HG03571 (cell line): ENCODE results near the gene ALPK3.

Source experiments
- ATAC-seq: cut with Tn5 transposase; IDR thresholded peaks from one replicate; pipeline ENCODE4 v1.9.1; 2021; ENCODE audit not compliant: unreplicated experiment

The ALPK3 gene

GRCh38 chr15:84816694-84817465, at the start of gene ALPK3:
Gene ALPK3, plus strand, starts transcription at chr15:84817356. Its CDS starts 97 bp downstream, at chr15:84817453.
- ATAC-seq = no peak

GRCh38 chr15:84772031-84772430, 45.1 kb upstream of the ALPK3 start:
- ATAC-seq = no peak

- ATAC-seq = no peak
These were observed 44.7 kb upstream of the ALPK3 start for GRCh38 chr15:84772467-84772866.

GRCh38 chr15:84773716-84774115, 43.4 kb upstream of the ALPK3 start:
- ATAC-seq = no peak

- no peak for ATAC-seq
These were observed 41.2 kb upstream of the ALPK3 start for GRCh38 chr15:84775867-84776449.

GRCh38 chr15:84778194-84778593, 39.0 kb upstream of the ALPK3 start:
- no peak for ATAC-seq

- no peak for ATAC-seq
These were observed 36.7 kb upstream of the ALPK3 start for GRCh38 chr15:84780492-84780891.

GRCh38 chr15:84781495-84781894, 35.7 kb upstream of the ALPK3 start:
- no peak for ATAC-seq

GRCh38 chr15:84782346-84782745, 34.8 kb upstream of the ALPK3 start:
- ATAC-seq = no peak

- ATAC-seq = no peak
These were observed 33.5 kb upstream of the ALPK3 start for GRCh38 chr15:84783493-84784251.

- ATAC-seq = no peak
These were observed 32.9 kb upstream of the ALPK3 start for GRCh38 chr15:84784262-84784661.

- ATAC-seq = no peak
These were observed 32.1 kb upstream of the ALPK3 start for GRCh38 chr15:84785053-84785452.

GRCh38 chr15:84788500-84788899, 28.7 kb upstream of the ALPK3 start:
- ATAC-seq = no peak

- no peak for ATAC-seq
These were observed 27.4 kb upstream of the ALPK3 start for GRCh38 chr15:84789762-84790161.

GRCh38 chr15:84790676-84791075, 26.5 kb upstream of the ALPK3 start:
- no peak for ATAC-seq

- no peak for ATAC-seq
These were observed 25.4 kb upstream of the ALPK3 start for GRCh38 chr15:84791763-84792162.

- no peak for ATAC-seq
These were observed 23.6 kb upstream of the ALPK3 start for GRCh38 chr15:84793431-84794161.

GRCh38 chr15:84794162-84794547, 23.0 kb upstream of the ALPK3 start:
- no peak for ATAC-seq

- ATAC-seq = no peak
These were observed 22.0 kb upstream of the ALPK3 start for GRCh38 chr15:84795186-84795585.

GRCh38 chr15:84797212-84797611, 19.9 kb upstream of the ALPK3 start:
- ATAC-seq = no peak

GRCh38 chr15:84797801-84798200, 19.4 kb upstream of the ALPK3 start:
- ATAC-seq = no peak
